Lower leg skin (tissue), 3 donors: ENCODE measurements around the gene OTULIN.

Experiments
- CTCF ChIP-seq, 3 donors: fragments of 450-650 bp; IDR thresholded peaks; one replicate each; pipeline ENCODE4 v1.5.1; 2016; ENCODE audit warnings: antibody characterized with exemption in 3 of 3, mild to moderate bottlenecking in 3 of 3, moderate library complexity in 2 of 3
- POLR2A ChIP-seq, 2 donors: fragments of 450-650 bp; IDR thresholded peaks; one replicate each; pipeline ENCODE4 v1.6.1; 2016 to 2017; ENCODE audit warnings: antibody characterized with exemption in 2 of 2, mild to moderate bottlenecking in 1 of 2, moderate library complexity in 1 of 2

GRCh38 chr5:14695152-14695551 lies 30.6 kb downstream of the OTULIN start:
- TF ChIP-seq CTCF (IDR thresholded peaks at IDR 0.05) (no peak), POLR2A (IDR thresholded peaks at IDR 0.05) (no peak)
